ENCODE results near the gene MDN1.

- TF ChIP-seq CEBPB (IDR thresholded peaks at IDR 0.05; ENCODE audit: low read depth, low read length) = no peak
- no peak for TF ChIP-seq POLR2A (IDR thresholded peaks at IDR 0.05; ENCODE audit: control extremely low read depth in 1 of 2, low read depth in 2 of 2, low read length in 2 of 2)
- TF ChIP-seq MAX (IDR thresholded peaks at IDR 0.05) = no peak
- no peak for TF ChIP-seq SIN3A (conservative IDR thresholded peaks at IDR 0.05 in 1 of 2, IDR thresholded peaks at IDR 0.05 in 1 of 2; ENCODE audit: low read depth in 1 of 2, low read length in 2 of 2)
- no peak for TF ChIP-seq CHD1 (IDR thresholded peaks at IDR 0.05; ENCODE audit: low read depth, low read length)
- TF ChIP-seq CHD2 (IDR thresholded peaks at IDR 0.05; ENCODE audit: low read length) = no peak
- no peak for TF ChIP-seq RNF2 (IDR thresholded peaks at IDR 0.05; ENCODE audit: borderline replicate concordance, low read depth, low read length, missing control alignments, poor library complexity, severe bottlenecking)
- TF ChIP-seq CTCF (IDR thresholded peaks at IDR 0.05; ENCODE audit: control extremely low read depth in 1 of 3, insufficient read depth in 1 of 3, low read depth in 1 of 3, low read length in 3 of 3) = no peak
- TF ChIP-seq GTF2F1 (IDR thresholded peaks at IDR 0.05; ENCODE audit: borderline replicate concordance, low read depth, low read length) = no peak
- TF ChIP-seq GABPA (IDR thresholded peaks at IDR 0.05; ENCODE audit: borderline replicate concordance, insufficient read depth, low read length) = no peak
- no peak for TF ChIP-seq EGR1 (IDR thresholded peaks at IDR 0.05; ENCODE audit: borderline replicate concordance, low read depth, low read length)
These were observed 164.5 kb downstream of the MDN1 start for GRCh38 chr6:89655122-89655521.
